Endometrium (tissue), 2 donors: ENCODE results near the gene FYB2.

Experiments
- FAIRE-seq: peaks from 2 replicates; lab custom pipeline; 2012; peaks lifted over from hg19 to GRCh38; lab: Jason Lieb, UNC
- donor health status: control.
- donor health status: control.

FYB2 gene

DNA sequence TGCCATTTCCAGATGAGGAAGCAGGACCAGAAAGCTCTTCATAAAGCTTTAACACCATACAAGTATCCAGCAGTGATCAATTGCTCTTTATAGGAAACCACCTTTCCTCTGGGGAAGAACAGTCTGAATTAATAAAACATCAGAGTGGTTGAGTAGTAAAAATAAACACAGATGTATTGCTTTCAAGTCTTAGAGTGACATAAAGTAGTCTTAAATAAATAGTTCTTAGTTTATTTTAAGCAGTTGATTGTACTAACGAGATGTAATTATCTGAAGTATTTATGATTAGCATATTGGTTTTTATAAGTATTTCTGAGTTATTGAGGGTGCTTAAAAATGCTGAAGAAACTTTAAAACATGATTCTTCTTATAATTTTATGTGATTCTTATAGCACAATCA, 107.1 kb downstream of the FYB2 start:
- no peak for FAIRE-seq

- no peak for FAIRE-seq
Measured at GRCh38 chr1:56710646-56711045, 108.6 kb downstream of the FYB2 start.

- FAIRE-seq = no peak
Measured at GRCh38 chr1:56709995-56710394, 109.2 kb downstream of the FYB2 start.

DNA sequence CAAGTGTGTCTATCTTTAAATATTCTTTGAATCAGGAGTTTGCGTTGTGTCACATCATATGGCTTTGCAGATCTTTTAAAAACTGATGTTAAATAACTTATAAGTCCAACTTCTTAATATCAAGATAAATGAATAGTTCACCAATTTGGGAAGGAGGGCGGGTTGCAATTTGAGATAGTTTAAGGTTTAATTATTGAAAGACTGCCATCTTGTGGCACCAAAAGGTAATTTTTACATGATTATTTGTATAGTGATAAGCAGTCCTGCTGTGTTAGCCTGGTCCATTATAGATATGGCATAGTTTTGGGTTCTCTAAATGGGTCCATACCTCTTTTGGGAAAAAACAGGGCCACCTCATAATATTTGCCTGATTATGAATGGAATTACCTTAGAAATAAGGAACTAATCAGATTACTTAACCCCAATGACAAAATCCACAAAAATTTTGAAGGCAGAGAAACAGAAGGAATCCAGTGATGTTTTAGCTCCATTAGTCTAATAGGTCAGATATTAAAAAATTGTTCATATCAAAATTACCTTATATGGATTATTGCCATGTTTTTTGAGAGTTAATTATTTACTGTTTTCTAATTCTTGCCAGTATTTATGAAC, 109.8 kb downstream of the FYB2 start:
- peak; percentile 84 for FAIRE-seq

DNA sequence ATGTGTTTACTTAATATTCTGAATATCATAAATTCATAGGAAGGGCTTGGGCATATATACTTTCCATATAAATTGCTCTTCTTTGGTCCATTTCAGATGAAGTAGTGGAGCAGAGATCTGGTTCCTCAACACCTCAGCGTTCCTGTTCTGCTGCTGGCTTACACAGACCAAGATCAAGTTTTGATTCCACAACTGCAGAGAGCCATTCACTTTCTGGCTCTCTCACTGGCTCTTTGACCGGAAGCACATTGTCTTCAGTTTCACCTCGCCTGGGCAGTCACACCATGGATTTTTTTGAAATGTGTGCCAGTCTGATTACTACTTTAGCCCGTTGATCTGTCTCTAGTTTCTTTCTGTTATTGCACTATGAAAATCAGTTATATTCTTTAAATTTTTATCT, 111.8 kb downstream of the FYB2 start:
- FAIRE-seq = no peak

GRCh38 chr1:56703747-56704146, 115.5 kb downstream of the FYB2 start:
- no peak for FAIRE-seq

DNA sequence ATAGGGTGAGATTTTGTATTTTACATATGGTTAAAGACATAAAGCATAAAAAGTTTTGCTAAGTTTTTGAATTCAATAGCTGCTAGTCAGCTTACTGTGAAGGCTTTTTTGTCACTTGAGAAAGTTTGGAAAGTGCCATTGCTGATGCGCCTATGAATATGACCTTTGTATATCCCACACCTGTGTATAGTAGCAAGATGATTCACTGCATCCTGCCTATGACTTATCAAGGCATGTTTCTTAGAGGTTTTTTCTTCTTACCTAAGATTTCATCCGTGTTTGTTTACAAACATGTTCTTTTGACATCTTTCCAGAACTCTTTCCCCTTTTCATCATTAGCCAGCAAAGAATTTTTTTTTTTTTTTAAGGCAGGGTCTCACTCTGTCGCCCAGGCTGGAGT, 122.5 kb downstream of the FYB2 start:
- FAIRE-seq = no peak

- FAIRE-seq = no peak
Measured at GRCh38 chr1:56688522-56689026, 130.6 kb downstream of the FYB2 start.

GRCh38 chr1:56686169-56686568, 133.0 kb downstream of the FYB2 start:
- no peak for FAIRE-seq

GRCh38 chr1:56683569-56683968, 135.6 kb downstream of the FYB2 start:
- no peak for FAIRE-seq

DNA sequence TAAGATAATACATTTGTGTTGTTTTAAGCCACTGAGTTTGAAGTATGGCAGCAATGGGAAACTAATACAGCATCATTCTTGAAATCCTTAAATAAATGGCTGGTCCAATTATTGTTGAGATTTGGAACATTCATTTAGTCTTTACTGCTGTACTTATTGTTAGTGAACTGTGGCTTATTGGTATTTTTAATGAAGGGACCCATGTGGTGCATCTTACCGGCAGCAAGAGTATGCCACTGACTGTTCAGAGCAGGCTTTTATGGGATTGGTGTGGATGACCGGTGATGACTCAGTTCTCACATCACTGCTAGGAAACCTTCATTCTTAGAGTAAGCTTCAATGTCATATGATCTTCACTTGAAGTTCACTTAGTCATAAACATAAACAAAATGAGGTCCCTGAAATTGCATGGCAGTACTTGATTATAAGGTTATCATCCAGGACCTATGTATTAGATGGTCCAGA, 142.6 kb downstream of the FYB2 start:
- FAIRE-seq = no peak

DNA sequence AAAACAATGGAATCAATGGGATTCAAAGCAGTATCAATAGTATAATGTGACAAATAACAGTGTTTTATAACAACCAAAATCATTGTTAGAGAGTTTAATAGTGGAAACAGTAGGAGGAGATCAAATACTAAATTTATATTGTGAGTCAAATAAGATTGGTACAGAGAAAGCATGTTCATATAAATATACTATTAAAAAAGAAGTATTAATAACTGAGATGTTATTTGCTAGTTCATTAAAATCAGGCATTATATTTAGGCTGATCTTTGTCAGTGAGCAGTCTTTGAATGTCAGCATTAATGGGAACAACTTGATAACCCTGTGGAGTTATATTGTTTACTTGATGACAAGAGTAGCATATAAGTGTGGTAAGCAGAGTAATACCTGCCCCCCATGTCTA, 143.4 kb downstream of the FYB2 start:
- FAIRE-seq = no peak

- FAIRE-seq = no peak
Measured at GRCh38 chr1:56672579-56672978, 146.6 kb downstream of the FYB2 start.

DNA sequence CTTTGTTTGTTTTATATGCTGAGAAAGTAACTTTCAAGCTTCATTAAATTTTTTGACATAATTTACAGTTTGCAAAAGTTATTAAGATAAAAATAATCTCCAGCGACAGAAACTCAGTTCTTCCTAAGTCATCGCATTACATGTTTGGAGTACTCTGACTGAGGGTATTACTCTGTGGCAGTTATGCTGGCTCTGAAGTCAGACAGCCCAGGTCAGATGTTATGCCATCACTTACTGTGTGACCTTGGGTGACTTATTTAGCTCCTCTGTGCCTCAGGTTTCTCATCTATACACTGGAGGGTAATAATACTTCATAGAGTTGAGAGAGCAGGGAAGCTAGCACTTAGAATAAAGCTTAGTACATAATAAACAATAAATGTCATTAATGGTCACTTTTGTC, 147.7 kb downstream of the FYB2 start:
- FAIRE-seq = no peak

DNA sequence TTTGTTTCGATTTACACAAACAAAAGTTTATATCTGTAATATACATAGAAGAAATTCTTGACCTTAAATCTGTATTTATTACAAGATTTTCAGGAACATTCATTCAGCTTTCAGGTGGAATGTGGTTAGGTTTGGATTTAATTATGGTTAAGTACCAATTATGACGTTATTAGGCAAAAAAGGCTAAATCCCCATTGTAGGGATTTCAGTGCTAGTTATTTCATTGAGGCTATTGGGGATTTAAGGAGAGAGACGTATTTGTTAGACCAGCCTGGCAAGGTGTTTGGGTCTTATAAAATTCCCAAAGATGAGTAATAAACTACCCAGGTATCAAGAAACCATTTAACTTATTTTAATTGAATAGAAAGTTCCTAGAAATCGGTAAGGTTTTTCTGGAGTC, 148.1 kb downstream of the FYB2 start:
- FAIRE-seq = no peak

DNA sequence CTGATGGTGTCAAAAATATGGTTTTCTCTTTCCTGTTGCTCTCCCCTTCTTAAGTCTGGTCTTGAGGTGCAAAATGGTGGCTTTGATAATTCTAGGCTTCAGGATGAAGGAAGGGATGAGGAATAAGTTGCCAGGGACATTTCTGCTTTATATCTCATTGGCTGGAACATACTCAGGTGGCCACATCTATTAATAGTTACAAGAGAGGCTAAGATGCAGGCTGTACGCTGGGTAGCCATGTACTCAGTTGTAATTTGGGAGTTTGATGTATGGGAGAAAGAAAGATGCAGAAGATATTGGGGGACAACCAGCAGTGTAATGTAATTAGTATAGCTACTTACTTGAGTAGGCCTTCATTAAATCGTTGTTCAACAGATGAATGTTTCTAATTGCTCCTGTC, 148.9 kb downstream of the FYB2 start:
- no peak for FAIRE-seq
